Memory B cell (primary cell): ENCODE results near the gene ARHGEF37.

Experiments used
- ATAC-seq: fragments of 150-1000 bp; cut with Tn5 transposase; 2 replicates; pipeline ENCODE4 v1.10.0; 2021; ENCODE audit warnings: low read depth, mild to moderate bottlenecking, moderate library complexity
- DNase-seq, 2 donors: peaks; one replicate each; pipeline ENCODE4 v3.0.0; 2022; ENCODE audit warnings: low spot score in 2 of 2
- H3K27ac Mint-ChIP-seq: one replicate; pipeline ENCODE4 v1.8.0; 2022; ENCODE audit warnings: mild to moderate bottlenecking, moderate library complexity, mixed read lengths
- H3K27me3 Mint-ChIP-seq: one replicate; pipeline ENCODE4 v1.8.0; 2022; ENCODE audit warnings: mixed read lengths
- H3K36me3 Mint-ChIP-seq: one replicate; pipeline ENCODE4 v1.8.0; 2022; ENCODE audit warnings: mild to moderate bottlenecking, mixed read lengths
- H3K4me1 Mint-ChIP-seq: one replicate; pipeline ENCODE4 v1.8.0; 2022; ENCODE audit warnings: mixed read lengths
- H3K4me3 Mint-ChIP-seq: one replicate; pipeline ENCODE4 v1.8.0; 2022; ENCODE audit warnings: mild to moderate bottlenecking, moderate library complexity, mixed read lengths
- H3K9me3 Mint-ChIP-seq: one replicate; pipeline ENCODE4 v1.8.0; 2022; ENCODE audit warnings: mixed read lengths

Gene ARHGEF37

GRCh38 chr5:149682532-149683075, 101.3 kb downstream of the ARHGEF37 start:
- ATAC-seq = peak; percentile 44
- peak in 1 of 2 donors; percentile 25 for DNase-seq
- Mint-ChIP-seq H3K27me3 (no peaks in the 10 kb centered on the region), H3K4me3 (peak overlapping the region; percentile 35), H3K36me3 (no peaks in the 10 kb centered on the region), H3K9me3 (no peaks in the 10 kb centered on the region), H3K4me1 (peaks cover 38% of the 10 kb centered on the region), H3K27ac (no peak overlapping the region)

GRCh38 chr5:149683964-149684363, 102.7 kb downstream of the ARHGEF37 start:
- no peak overlapping the region for H3K4me3 Mint-ChIP-seq

DNA sequence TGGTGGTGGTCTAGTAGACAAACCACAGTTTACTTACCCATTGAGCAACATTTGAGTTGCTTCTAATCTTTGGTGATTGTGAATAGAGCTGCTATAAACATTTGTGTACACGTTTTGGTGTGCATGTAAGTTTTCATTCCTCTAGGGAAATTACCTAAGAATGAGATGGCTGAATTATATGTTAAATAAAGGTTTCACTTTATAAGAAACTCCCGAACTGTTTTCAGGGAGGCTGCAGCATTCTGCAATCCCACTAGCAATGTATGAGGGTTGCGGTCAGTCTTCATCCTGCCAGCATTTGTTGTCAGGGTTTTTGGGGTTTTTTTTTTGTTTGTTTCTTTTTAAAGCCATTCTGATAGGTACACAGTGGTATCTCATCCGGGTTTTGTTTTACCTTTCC, 103.1 kb downstream of the ARHGEF37 start:
- ATAC-seq = no peak
- H3K27ac Mint-ChIP-seq = no peak overlapping the region

More at GRCh38 chr5:149683964-149684363, 102.7 kb downstream of the ARHGEF37 start:
- peaks cover 34% of the 10 kb centered on the region for H3K4me1 Mint-ChIP-seq
- no peak overlapping the region for H3K27ac Mint-ChIP-seq
- no peaks in the 10 kb centered on the region for H3K9me3 Mint-ChIP-seq
- DNase-seq = no peak
- no peak for ATAC-seq
- peaks cover 4% of the 10 kb centered on the region for H3K27me3 Mint-ChIP-seq
- no peaks in the 10 kb centered on the region for H3K36me3 Mint-ChIP-seq

More for the DNA sequence above, 103.1 kb downstream of the ARHGEF37 start:
- H3K9me3 Mint-ChIP-seq = no peaks in the 10 kb centered on the region
- H3K27me3 Mint-ChIP-seq = peaks cover 7% of the 10 kb centered on the region
- no peak for DNase-seq
- H3K4me1 Mint-ChIP-seq = peaks cover 33% of the 10 kb centered on the region
- no peaks in the 10 kb centered on the region for H3K36me3 Mint-ChIP-seq
- H3K4me3 Mint-ChIP-seq = no peak overlapping the region
